Measurements from ENCODE around the gene CRY1. TPM values are rescaled to one million over a fixed set of nuclear protein-coding genes. Genes with fewer than 3 reads are reported as not detected.
A peak's percentile ranks its signal among the peaks of the same experiment; 100 is the strongest.
"Not testable (repeated sequence)": the region's sequence is repeated elsewhere in the genome, so short reads cannot be mapped to it uniquely, and the experiment has no call there.

CRY1 gene
- total and polyA plus RNA-seq, 2 donors = 13.7 to 45.5 TPM

GRCh38 chr12:107101651-107102050 lies 8.3 kb upstream of the CRY1 start:
- 71% methylated on average over 1 of the region's 1 CpG for WGBS
- no peak for DNase-seq (ENCODE audit: extremely low spot score)
- no peak overlapping the region for H3K27ac ChIP-seq (ENCODE audit: low read depth)
- H3K36me3 ChIP-seq (ENCODE audit: insufficient read depth) = no peaks in the 10 kb centered on the region
- no peak overlapping the region for H3K4me3 ChIP-seq (ENCODE audit: low read depth, low read length)
- H3K4me1 ChIP-seq (ENCODE audit: insufficient read depth) = no peaks in the 10 kb centered on the region

- WGBS = 81% methylated on average over 2 of the region's 2 CpGs
- Histone ChIP-seq H3K4me3 (ENCODE audit: low read depth, low read length) (no peak overlapping the region), H3K4me1 (ENCODE audit: insufficient read depth) (no peaks in the 10 kb centered on the region), H3K27ac (ENCODE audit: low read depth) (no peak overlapping the region), H3K36me3 (ENCODE audit: insufficient read depth) (no peaks in the 10 kb centered on the region)
- DNase-seq (ENCODE audit: extremely low spot score) = no peak
Measured at GRCh38 chr12:107099917-107100316, 6.6 kb upstream of the CRY1 start.

GRCh38 chr12:107096571-107096970 lies 3.2 kb upstream of the CRY1 start:
- Histone ChIP-seq H3K4me1 (ENCODE audit: insufficient read depth) (no peaks in the 10 kb centered on the region), H3K4me3 (ENCODE audit: low read depth, low read length) (no peak overlapping the region), H3K36me3 (ENCODE audit: insufficient read depth) (no peaks in the 10 kb centered on the region), H3K27ac (ENCODE audit: low read depth) (no peak overlapping the region)
- DNase-seq (ENCODE audit: extremely low spot score) = no peak
- 75% methylated on average over 3 of the region's 3 CpGs for WGBS

GRCh38 chr12:107094183-107094448 lies 767 bp upstream of the CRY1 start:
- Histone ChIP-seq H3K27ac (ENCODE audit: low read depth) (peak overlapping the region; percentile 51), H3K4me3 (ENCODE audit: low read depth, low read length) (peak overlapping the region; percentile 72), H3K36me3 (ENCODE audit: insufficient read depth) (no peaks in the 10 kb centered on the region), H3K4me1 (ENCODE audit: insufficient read depth) (no peaks in the 10 kb centered on the region)
- DNase-seq (ENCODE audit: extremely low spot score) = no peak
- WGBS = 6% methylated on average over 6 of the region's 6 CpGs

GRCh38 chr12:107092669-107093416 lies 506 bp downstream of the CRY1 start:
- Histone ChIP-seq H3K36me3 (ENCODE audit: insufficient read depth) (no peaks in the 10 kb centered on the region), H3K4me3 (ENCODE audit: low read depth, low read length) (peak overlapping the region; percentile 72), H3K27ac (ENCODE audit: low read depth) (peak overlapping the region; percentile 87), H3K4me1 (ENCODE audit: insufficient read depth) (no peaks in the 10 kb centered on the region)
- WGBS = under 1% methylated on average over 67 of the region's 67 CpGs
- DNase-seq (ENCODE audit: extremely low spot score) = no peak

- Histone ChIP-seq H3K4me1 (ENCODE audit: insufficient read depth) (no peaks in the 10 kb centered on the region), H3K4me3 (ENCODE audit: low read depth, low read length) (peak overlapping the region; percentile 72), H3K27ac (ENCODE audit: low read depth) (peak overlapping the region; percentile 45), H3K36me3 (ENCODE audit: insufficient read depth) (no peaks in the 10 kb centered on the region)
- DNase-seq (ENCODE audit: extremely low spot score) = peak; percentile 90
- WGBS = under 1% methylated on average over 6 of the region's 6 CpGs
Measured at GRCh38 chr12:107091989-107092641, 1.2 kb downstream of the CRY1 start.

- Histone ChIP-seq H3K27ac (ENCODE audit: low read depth) (no peak overlapping the region), H3K36me3 (ENCODE audit: insufficient read depth) (no peaks in the 10 kb centered on the region), H3K4me1 (ENCODE audit: insufficient read depth) (no peaks in the 10 kb centered on the region), H3K4me3 (ENCODE audit: low read depth, low read length) (no peak overlapping the region)
- WGBS = 13% methylated on average over 4 of the region's 4 CpGs
- DNase-seq (ENCODE audit: extremely low spot score) = peak; percentile 41
Measured at GRCh38 chr12:107091381-107091780, 2.0 kb downstream of the CRY1 start.

GRCh38 chr12:107090711-107091110 lies 2.6 kb downstream of the CRY1 start:
- Histone ChIP-seq H3K27ac (ENCODE audit: low read depth) (no peak overlapping the region), H3K36me3 (ENCODE audit: insufficient read depth) (no peaks in the 10 kb centered on the region), H3K4me1 (ENCODE audit: insufficient read depth) (no peaks in the 10 kb centered on the region), H3K4me3 (ENCODE audit: low read depth, low read length) (no peak overlapping the region)
- 87% methylated on average over 2 of the region's 2 CpGs for WGBS
- DNase-seq (ENCODE audit: extremely low spot score) = no peak

- DNase-seq (ENCODE audit: extremely low spot score) = no peak
- Histone ChIP-seq H3K4me1 (ENCODE audit: insufficient read depth) (no peaks in the 10 kb centered on the region), H3K36me3 (ENCODE audit: insufficient read depth) (no peaks in the 10 kb centered on the region), H3K4me3 (ENCODE audit: low read depth, low read length) (no peak overlapping the region), H3K27ac (ENCODE audit: low read depth) (no peak overlapping the region)
- 98% methylated on average over 2 of the region's 2 CpGs for WGBS
Measured at GRCh38 chr12:107088912-107089311, 4.4 kb downstream of the CRY1 start.

GRCh38 chr12:107086314-107086713 lies 7.0 kb downstream of the CRY1 start:
- 94% methylated on average over 3 of the region's 3 CpGs for WGBS
- DNase-seq (ENCODE audit: extremely low spot score) = no peak
- H3K4me3 ChIP-seq (ENCODE audit: low read depth, low read length) = no peak overlapping the region
- no peak overlapping the region for H3K27ac ChIP-seq (ENCODE audit: low read depth)
- H3K36me3 ChIP-seq (ENCODE audit: insufficient read depth) = no peaks in the 10 kb centered on the region
- H3K4me1 ChIP-seq (ENCODE audit: insufficient read depth) = no peaks in the 10 kb centered on the region

- Histone ChIP-seq H3K36me3 (ENCODE audit: insufficient read depth) (no peaks in the 10 kb centered on the region), H3K4me1 (ENCODE audit: insufficient read depth) (no peaks in the 10 kb centered on the region), H3K27ac (ENCODE audit: low read depth) (no peak overlapping the region), H3K4me3 (ENCODE audit: low read depth, low read length) (no peak overlapping the region)
- no peak for DNase-seq (ENCODE audit: extremely low spot score)
Measured at GRCh38 chr12:107081778-107082177, 11.6 kb downstream of the CRY1 start.

- H3K4me3 ChIP-seq (ENCODE audit: low read depth, low read length) = no peak overlapping the region
- H3K4me1 ChIP-seq (ENCODE audit: insufficient read depth) = no peaks in the 10 kb centered on the region
- no peaks in the 10 kb centered on the region for H3K36me3 ChIP-seq (ENCODE audit: insufficient read depth)
- no peak overlapping the region for H3K27ac ChIP-seq (ENCODE audit: low read depth)
- 38% methylated on average over 6 of the region's 6 CpGs for WGBS
- DNase-seq (ENCODE audit: extremely low spot score) = no peak
Measured at GRCh38 chr12:107080299-107080698, 13.1 kb downstream of the CRY1 start.

- no peaks in the 10 kb centered on the region for H3K36me3 ChIP-seq (ENCODE audit: insufficient read depth)
- DNase-seq (ENCODE audit: extremely low spot score) = no peak
- H3K4me3 ChIP-seq (ENCODE audit: low read depth, low read length) = no peak overlapping the region
- 87% methylated on average over 2 of the region's 2 CpGs for WGBS
- H3K27ac ChIP-seq (ENCODE audit: low read depth) = no peak overlapping the region
- H3K4me1 ChIP-seq (ENCODE audit: insufficient read depth) = no peaks in the 10 kb centered on the region
Measured at GRCh38 chr12:107079172-107080011, 14.0 kb downstream of the CRY1 start.

GRCh38 chr12:107073266-107073665 lies 20.1 kb downstream of the CRY1 start:
- H3K4me3 ChIP-seq (ENCODE audit: low read depth, low read length); H3K4me1 ChIP-seq (ENCODE audit: insufficient read depth); DNase-seq (ENCODE audit: extremely low spot score); H3K36me3 ChIP-seq (ENCODE audit: insufficient read depth); H3K27ac ChIP-seq (ENCODE audit: low read depth): not testable (repeated sequence)
- WGBS = 88% methylated on average over 5 of the region's 5 CpGs

All from urinary bladder (tissue), 4 donors.